ENCODE data around the gene MPHOSPH10.
"Not testable (repeated sequence)": the region's sequence is repeated elsewhere in the genome, so short reads cannot be mapped to it uniquely, and the experiment has no call there.

MPHOSPH10 gene

GRCh38 chr2:71181316-71181715 is 50.9 kb downstream of the MPHOSPH10 start:
- DNase-seq = no peak

- DNase-seq = not testable (repeated sequence)
These were observed 53.1 kb downstream of the MPHOSPH10 start for GRCh38 chr2:71183306-71184115.

- DNase-seq = no peak
These were observed 56.5 kb downstream of the MPHOSPH10 start for GRCh38 chr2:71186973-71187372.

- no peak for DNase-seq
These were observed 57.2 kb downstream of the MPHOSPH10 start for GRCh38 chr2:71187589-71187988.

- no peak for DNase-seq
These were observed 60.5 kb downstream of the MPHOSPH10 start for GRCh38 chr2:71190656-71191569.

- DNase-seq = no peak
These were observed 61.1 kb downstream of the MPHOSPH10 start for GRCh38 chr2:71191570-71191943.

All from SHP77 treated with DMSO at 0.1 percent for 48 hours (cell line).